ENCODE measurements around the gene SMARCD1.
A peak's percentile ranks its signal among the peaks of the same experiment; 100 is the strongest.

SMARCD1 gene

GRCh38 chr12:50057896-50058670, 27.1 kb upstream of the SMARCD1 start:
- DNase-seq, result no peak

GRCh38 chr12:50058743-50059312, 26.3 kb upstream of the SMARCD1 start:
- DNase-seq, result no peak

- no peak for DNase-seq
Observed at GRCh38 chr12:50059440-50060119, 25.6 kb upstream of the SMARCD1 start.

- no peak for DNase-seq
Observed at GRCh38 chr12:50060120-50060468, 25.0 kb upstream of the SMARCD1 start.

GRCh38 chr12:50061171-50061570, 24.0 kb upstream of the SMARCD1 start:
- DNase-seq, result no peak

- no peak for DNase-seq
Observed at GRCh38 chr12:50061946-50062686, 23.0 kb upstream of the SMARCD1 start.

- DNase-seq, result no peak
Observed at GRCh38 chr12:50062728-50063460, 22.2 kb upstream of the SMARCD1 start.

- DNase-seq, result no peak
Observed at GRCh38 chr12:50065726-50066310, 19.3 kb upstream of the SMARCD1 start.

GRCh38 chr12:50066402-50066801, 18.7 kb upstream of the SMARCD1 start:
- DNase-seq, result no peak

- no peak for DNase-seq
Observed at GRCh38 chr12:50069069-50069468, 16.1 kb upstream of the SMARCD1 start.

- no peak for DNase-seq
Observed at GRCh38 chr12:50069539-50069938, 15.6 kb upstream of the SMARCD1 start.

- peak; percentile 2 for DNase-seq
Observed at GRCh38 chr12:50070314-50071060, 14.7 kb upstream of the SMARCD1 start.

GRCh38 chr12:50072198-50072907, 12.8 kb upstream of the SMARCD1 start:
- no peak for DNase-seq

- DNase-seq, result no peak
Observed at GRCh38 chr12:50073206-50073605, 11.9 kb upstream of the SMARCD1 start.

- no peak for DNase-seq
Observed at GRCh38 chr12:50073712-50074111, 11.4 kb upstream of the SMARCD1 start.

- DNase-seq, result no peak
Observed at GRCh38 chr12:50074936-50075807, 10.0 kb upstream of the SMARCD1 start.

GRCh38 chr12:50075808-50076170, 9.4 kb upstream of the SMARCD1 start:
- DNase-seq, result no peak

- no peak for DNase-seq
Observed at GRCh38 chr12:50077099-50077498, 8.0 kb upstream of the SMARCD1 start.

- no peak for DNase-seq
Observed at GRCh38 chr12:50078281-50078680, 6.9 kb upstream of the SMARCD1 start.

GRCh38 chr12:50079771-50080170, 5.4 kb upstream of the SMARCD1 start:
- DNase-seq, result no peak

Measured in NCI-H2081 treated with DMSO at 0.1 percent for 48 hours (cell line).